ENCODE measurements around the gene KCTD12.
"Not testable (repeated sequence)": the region's sequence is repeated elsewhere in the genome, so short reads cannot be mapped to it uniquely, and the experiment has no call there.

Gene KCTD12

GRCh38 chr13:76886292-76887075 lies at the start of gene KCTD12:
Gene KCTD12 (minus strand): TSS chr13:76886405. CDS start chr13:76886148, 257 bp downstream.
- no peak for DNase-seq

- DNase-seq = no peak
Measured at GRCh38 chr13:76934671-76935070, 48.5 kb upstream of the KCTD12 start.

- DNase-seq = no peak
Measured at GRCh38 chr13:76932076-76932475, 45.9 kb upstream of the KCTD12 start.

- DNase-seq = no peak
Measured at GRCh38 chr13:76929851-76930374, 43.7 kb upstream of the KCTD12 start.

- no peak for DNase-seq
Measured at GRCh38 chr13:76929320-76929719, 43.1 kb upstream of the KCTD12 start.

- no peak for DNase-seq
Measured at GRCh38 chr13:76928456-76928855, 42.3 kb upstream of the KCTD12 start.

DNA sequence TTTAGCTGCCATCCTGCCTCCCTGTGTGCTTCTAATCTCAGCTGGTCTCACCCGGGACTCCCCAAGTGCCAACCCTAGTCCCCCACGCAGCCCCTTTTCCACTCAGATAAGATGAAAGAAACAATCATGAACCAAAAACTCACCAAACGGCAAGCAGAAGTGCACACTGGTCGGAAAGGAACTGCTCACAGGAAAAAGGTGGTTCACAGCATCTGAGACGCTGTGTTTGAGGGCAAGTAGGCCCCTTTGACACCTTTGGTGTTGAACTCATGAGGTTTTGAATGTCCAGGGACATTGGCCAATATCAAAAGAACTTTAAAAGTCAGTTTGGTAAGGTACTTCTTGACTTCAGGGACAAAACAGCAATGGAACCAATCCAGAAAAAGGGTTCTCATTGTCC lies 41.8 kb upstream of the KCTD12 start:
- no peak for DNase-seq

DNA sequence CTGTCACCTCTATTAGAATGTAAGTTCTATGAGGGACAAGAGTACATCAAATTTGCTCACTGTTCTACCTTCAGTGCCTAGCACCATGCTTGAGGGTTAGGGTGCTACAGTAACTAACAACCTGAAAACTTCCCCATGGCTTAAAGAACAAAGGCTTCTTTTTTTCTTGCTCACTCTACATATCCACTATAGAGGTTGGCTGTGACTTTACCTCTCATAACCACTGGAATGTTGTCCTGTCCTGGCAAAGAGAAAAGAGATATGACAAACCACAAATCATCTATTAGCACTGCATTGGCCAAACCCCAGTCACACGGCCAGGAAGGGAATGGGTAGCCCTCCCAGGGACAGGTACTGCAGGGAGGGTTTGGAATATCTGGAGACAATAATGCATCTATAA lies 38.9 kb upstream of the KCTD12 start:
- no peak for DNase-seq

GRCh38 chr13:76921516-76921915 lies 35.3 kb upstream of the KCTD12 start:
- no peak for DNase-seq

- DNase-seq = not testable (repeated sequence)
Measured at GRCh38 chr13:76917755-76918481, 31.7 kb upstream of the KCTD12 start.

DNA sequence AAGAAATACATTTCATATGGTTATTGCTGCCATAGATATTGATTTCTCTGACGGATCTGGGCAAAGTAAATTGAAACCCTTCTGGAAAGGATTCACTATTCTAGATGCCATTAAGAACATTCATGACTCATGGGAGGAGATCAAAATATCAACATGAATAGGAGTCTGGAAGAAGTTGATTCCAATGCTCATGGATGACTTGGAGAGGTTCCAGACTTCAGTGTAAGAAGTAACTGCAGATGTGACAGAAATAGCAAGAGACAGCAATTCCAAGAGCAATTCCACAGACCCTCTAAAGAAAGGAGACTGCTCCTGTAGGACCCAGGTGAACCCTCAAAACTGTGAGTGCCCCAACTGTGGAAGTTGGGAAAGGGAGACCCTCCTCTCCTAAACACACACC lies 30.9 kb upstream of the KCTD12 start:
- no peak for DNase-seq

GRCh38 chr13:76913898-76914297 lies 27.7 kb upstream of the KCTD12 start:
- no peak for DNase-seq

- no peak for DNase-seq
Measured at GRCh38 chr13:76912476-76912875, 26.3 kb upstream of the KCTD12 start.

- no peak for DNase-seq
Measured at GRCh38 chr13:76904507-76904906, 18.3 kb upstream of the KCTD12 start.

DNA sequence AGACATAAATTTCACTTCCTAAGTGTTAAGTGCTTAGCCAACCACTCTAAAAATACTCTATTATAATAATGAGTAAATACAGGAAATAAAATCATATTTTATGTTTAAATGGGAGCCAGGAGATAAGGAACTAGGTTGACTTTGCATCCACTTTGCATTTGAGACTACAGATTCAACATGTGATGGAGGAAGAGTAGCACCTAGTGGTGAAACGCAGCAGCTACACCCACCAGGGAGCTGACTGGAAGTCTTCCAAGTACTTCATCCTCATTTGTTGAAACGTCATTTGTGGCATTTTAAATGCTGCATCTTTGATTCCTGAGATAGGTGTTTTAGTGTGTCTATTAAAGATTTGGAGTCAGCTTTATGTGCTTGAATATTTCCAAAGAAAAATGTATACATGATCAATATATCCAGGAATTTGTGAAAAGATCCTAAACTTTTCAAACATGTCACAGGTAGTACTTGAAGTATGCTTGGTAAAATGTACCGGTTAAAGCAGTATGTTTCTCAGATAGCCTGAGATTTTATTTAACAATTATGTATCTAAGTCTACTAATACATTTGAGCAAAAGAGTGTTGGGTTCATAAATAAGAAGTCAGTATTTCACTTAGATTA lies 17.4 kb upstream of the KCTD12 start:
- DNase-seq = peak; percentile 20 to 28

- DNase-seq = not testable (repeated sequence)
Measured at GRCh38 chr13:76899066-76899465, 12.9 kb upstream of the KCTD12 start.

DNA sequence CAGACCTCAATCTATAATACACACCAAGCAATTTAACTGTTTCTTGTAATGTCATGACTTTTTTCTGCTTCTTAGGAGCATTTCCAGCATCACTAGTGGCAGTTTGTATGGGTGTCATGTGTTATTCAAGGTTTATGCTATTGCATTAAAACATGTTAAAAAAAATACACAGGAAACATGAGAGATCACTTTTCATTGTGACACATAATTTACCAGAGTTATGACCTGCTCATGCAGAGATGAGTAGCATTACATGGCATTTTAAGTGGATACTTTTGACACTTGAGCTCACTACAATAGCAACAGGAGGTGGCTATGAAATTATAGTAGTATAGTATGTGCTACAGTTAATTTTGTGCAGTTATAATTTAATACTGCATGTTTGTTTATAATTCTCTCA lies 11.0 kb upstream of the KCTD12 start:
- not testable (repeated sequence) for DNase-seq

DNA sequence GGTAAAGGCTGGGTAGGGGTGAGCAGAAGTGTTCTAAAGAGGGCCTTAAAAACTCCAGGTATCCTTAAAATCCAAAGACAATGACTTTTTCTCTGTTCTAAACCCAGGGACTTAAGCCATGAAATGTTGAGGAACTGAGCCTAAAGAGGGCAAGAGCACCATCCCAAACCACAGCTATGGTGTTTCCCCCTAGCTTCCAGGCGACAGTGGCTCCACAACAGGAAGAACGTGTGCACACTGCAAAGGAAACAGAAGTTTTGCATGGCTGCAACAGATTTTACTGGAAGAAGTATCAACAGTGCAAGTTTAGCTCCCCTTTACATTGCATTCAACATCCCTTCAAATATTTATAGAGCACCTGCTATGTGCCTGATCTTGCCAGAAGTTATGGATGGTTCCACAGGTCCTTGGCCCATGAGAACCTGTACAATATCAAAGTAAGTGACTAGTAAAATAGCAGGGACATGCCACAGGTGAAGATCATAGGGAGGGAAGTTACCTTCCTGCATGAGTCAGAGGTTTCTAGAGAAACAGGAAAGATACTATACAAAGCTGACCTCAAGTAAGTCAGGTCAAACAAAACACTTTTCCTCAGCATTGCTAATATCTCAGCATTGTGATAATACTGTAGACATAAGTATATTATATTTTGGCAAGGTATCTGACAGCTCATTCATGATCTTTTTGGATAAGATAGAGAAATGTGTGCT lies 8.4 kb upstream of the KCTD12 start:
- no peak for DNase-seq

GRCh38 chr13:76892488-76892887 lies 6.3 kb upstream of the KCTD12 start:
- no peak for DNase-seq

DNA sequence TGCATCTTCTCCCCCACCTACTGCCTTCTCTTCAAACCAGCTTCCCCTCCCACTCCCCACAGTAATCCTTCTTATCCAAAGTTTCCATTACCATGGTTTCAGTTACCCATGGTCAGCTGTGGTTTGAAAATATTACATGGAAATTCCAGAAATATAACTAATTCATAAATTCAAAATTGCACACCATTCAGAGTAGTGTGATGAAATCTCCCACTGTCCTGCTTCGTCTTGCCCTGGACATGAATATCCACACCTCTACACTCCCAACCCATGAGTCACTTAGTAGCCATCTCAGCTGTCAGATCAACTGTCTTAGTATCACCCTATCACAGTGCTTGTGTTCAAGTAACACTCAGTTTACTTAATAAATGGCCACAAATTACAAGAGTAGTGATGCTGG lies 3.8 kb upstream of the KCTD12 start:
- no peak for DNase-seq

GRCh38 chr13:76889254-76889653 lies 3.0 kb upstream of the KCTD12 start:
- no peak for DNase-seq

DNA sequence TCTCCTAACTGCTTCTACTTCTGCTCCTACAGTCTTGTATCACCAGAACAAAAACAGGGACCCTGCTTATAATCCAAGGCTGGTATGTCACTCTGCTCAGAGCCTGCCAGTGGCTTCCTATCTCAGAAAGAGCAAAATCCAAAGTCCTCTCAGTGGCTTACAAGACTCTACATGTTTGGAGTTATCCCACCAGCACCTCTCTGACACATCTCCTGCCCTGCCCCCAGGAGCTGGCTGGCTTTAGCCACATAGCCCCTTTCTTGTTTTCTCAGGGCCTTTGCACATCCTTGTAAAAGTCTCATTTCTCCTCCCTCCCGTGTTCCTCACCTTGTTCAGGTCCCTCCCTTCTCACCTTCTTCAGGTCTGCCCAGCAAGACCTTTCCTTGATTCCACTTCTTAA lies 2.2 kb upstream of the KCTD12 start:
- DNase-seq = no peak

DNA sequence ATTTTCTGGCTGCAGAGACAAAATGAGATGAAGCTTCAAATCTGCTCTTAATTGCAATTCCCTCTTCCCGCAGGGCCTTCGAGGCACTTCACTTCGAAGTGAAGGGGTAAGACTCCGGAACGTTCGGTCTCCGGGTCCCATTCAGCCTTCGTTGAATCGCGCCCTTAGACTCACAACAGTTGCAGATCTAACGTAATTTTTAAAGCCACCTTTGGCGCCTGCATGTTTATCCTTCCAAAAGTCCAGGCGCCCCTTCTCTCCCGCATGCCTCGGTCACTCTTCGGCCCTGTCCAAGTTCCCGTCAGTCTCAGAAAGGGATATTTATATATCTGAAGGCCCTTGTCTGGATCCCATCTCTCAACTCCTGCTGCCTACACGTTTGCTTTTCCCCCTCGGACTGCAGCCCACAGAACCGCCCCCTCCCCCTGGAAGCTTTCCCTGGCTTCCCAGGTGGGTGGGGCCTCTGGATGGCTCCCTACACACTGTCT lies 915 bp upstream of the KCTD12 start:
- DNase-seq = no peak

Data from NCI-H187 (cell line).